ENCODE data around the gene C2orf68.

C2orf68 gene

GRCh38 chr2:85642725-85643124 is 30.9 kb upstream of the C2orf68 start:
- no peaks in the 10 kb centered on the region for H3K79me2 ChIP-seq (ENCODE audit: insufficient read depth, low read length)
- no peak overlapping the region for H3K27ac ChIP-seq (ENCODE audit: low read depth, low read length)
- H3K9ac ChIP-seq (ENCODE audit: low read length) = no peak overlapping the region
- H3K27me3 ChIP-seq (ENCODE audit: low read length) = no peaks in the 10 kb centered on the region
- no peak overlapping the region for H2AFZ ChIP-seq (ENCODE audit: low read depth, low read length, severe bottlenecking)
- H3F3A ChIP-seq (ENCODE audit: insufficient read depth) = no peaks in the 10 kb centered on the region
- H4K20me1 ChIP-seq (ENCODE audit: low read depth, low read length) = 0 out of 2 replicates have a peak, but pooled peaks cover 8% of the 10 kb centered on the region
- H3K9me2 ChIP-seq (replicated peaks; ENCODE audit: insufficient read depth, low read length) = no peaks in the 10 kb centered on the region
- H3K4me2 ChIP-seq (ENCODE audit: low read depth, low read length, poor library complexity, severe bottlenecking) = no peak overlapping the region
- no peak overlapping the region for H3K4me3 ChIP-seq (ENCODE audit: insufficient read depth, low read length, poor library complexity, severe bottlenecking)
- TF ChIP-seq CTCF (IDR thresholded peaks at IDR 0.05; ENCODE audit: insufficient read depth, low read length, poor library complexity, severe bottlenecking) = no peak
- TF ChIP-seq EZH2phosphoT487 (conservative IDR thresholded peaks at IDR 0.05; ENCODE audit: low read length) = no peak
- H3K36me3 ChIP-seq (ENCODE audit: low read length) = peaks cover 47% of the 10 kb centered on the region
- no peaks in the 10 kb centered on the region for H3K9me3 ChIP-seq (ENCODE audit: insufficient read depth, low read length)

DNA sequence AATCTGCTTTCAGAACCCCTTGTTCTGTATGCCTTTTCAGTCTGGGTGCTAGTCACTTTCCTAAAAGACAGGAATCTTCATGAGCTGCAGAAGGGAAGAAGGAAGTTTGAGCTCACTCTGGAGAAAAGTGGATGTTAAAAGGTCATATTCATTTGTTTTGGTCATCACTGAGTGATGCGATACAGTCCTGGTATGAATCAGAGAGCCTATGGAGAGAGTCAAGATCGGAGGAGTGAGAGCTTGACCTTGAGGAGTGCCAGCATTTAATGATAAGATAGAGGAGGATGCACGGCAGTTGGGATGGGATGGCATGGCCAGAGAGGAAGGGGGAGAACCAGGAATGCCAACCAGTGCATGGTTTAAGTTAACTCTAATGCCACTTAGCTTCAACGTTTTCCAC is 23.8 kb upstream of the C2orf68 start:
- Histone ChIP-seq H3K4me3 (ENCODE audit: insufficient read depth, low read length, poor library complexity, severe bottlenecking) (no peak overlapping the region), H4K20me1 (ENCODE audit: low read depth, low read length) (no peaks in the 10 kb centered on the region), H3K4me2 (ENCODE audit: low read depth, low read length, poor library complexity, severe bottlenecking) (no peak overlapping the region), H3K9me2 (replicated peaks; ENCODE audit: insufficient read depth, low read length) (no peaks in the 10 kb centered on the region), H3K79me2 (ENCODE audit: insufficient read depth, low read length) (peaks cover 9% of the 10 kb centered on the region; the same call in 1 of the 2 replicates), H2AFZ (ENCODE audit: low read depth, low read length, severe bottlenecking) (no peak overlapping the region), H3K36me3 (ENCODE audit: low read length) (peaks cover 30% of the 10 kb centered on the region; the same call in 1 of the 2 replicates), H3K27ac (ENCODE audit: low read depth, low read length) (no peak overlapping the region), H3K27me3 (ENCODE audit: low read length) (no peaks in the 10 kb centered on the region), H3K9ac (ENCODE audit: low read length) (no peak overlapping the region), H3K9me3 (ENCODE audit: insufficient read depth, low read length) (no peaks in the 10 kb centered on the region), H3F3A (ENCODE audit: insufficient read depth) (peaks cover 20% of the 10 kb centered on the region; the same call in 1 of the 2 replicates)
- TF ChIP-seq CTCF (IDR thresholded peaks at IDR 0.05; ENCODE audit: insufficient read depth, low read length, poor library complexity, severe bottlenecking) = no peak
- TF ChIP-seq EZH2phosphoT487 (conservative IDR thresholded peaks at IDR 0.05; ENCODE audit: low read length) = no peak

DNA sequence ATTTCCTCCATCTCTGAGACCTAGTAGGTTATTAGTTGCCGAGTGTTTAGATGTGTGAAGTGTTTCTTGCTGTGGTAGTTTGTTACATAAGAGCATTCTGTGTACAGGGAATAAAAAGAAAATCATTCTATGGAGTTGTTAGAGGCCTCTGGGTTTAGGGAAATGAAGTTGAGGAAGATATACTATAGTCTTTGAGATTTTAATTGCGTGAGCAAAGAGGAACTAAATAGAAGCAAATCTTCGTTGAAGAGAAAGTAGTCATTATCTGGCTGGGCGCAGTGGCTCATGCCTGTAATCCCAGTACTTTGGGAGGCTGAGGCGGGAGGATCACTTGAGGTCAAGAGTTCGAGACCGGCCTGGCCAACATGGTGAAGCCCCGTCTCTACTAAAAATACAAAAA is 23.1 kb upstream of the C2orf68 start:
- no peak for TF ChIP-seq EZH2phosphoT487 (conservative IDR thresholded peaks at IDR 0.05; ENCODE audit: low read length)
- no peak for TF ChIP-seq CTCF (IDR thresholded peaks at IDR 0.05; ENCODE audit: insufficient read depth, low read length, poor library complexity, severe bottlenecking)
- H4K20me1 ChIP-seq (ENCODE audit: low read depth, low read length) = no peaks in the 10 kb centered on the region
- H3F3A ChIP-seq (ENCODE audit: insufficient read depth) = peaks cover 20% of the 10 kb centered on the region; the same call in 1 of the 2 replicates

More for the DNA sequence above, 23.1 kb upstream of the C2orf68 start:
- H2AFZ ChIP-seq (ENCODE audit: low read depth, low read length, severe bottlenecking) = no peak overlapping the region
- no peak overlapping the region for H3K27ac ChIP-seq (ENCODE audit: low read depth, low read length)
- no peaks in the 10 kb centered on the region for H3K27me3 ChIP-seq (ENCODE audit: low read length)
- no peak overlapping the region for H3K9ac ChIP-seq (ENCODE audit: low read length)
- H3K4me2 ChIP-seq (ENCODE audit: low read depth, low read length, poor library complexity, severe bottlenecking) = no peak overlapping the region
- no peak overlapping the region for H3K4me3 ChIP-seq (ENCODE audit: insufficient read depth, low read length, poor library complexity, severe bottlenecking)
- peaks cover 9% of the 10 kb centered on the region; the same call in 1 of the 2 replicates for H3K79me2 ChIP-seq (ENCODE audit: insufficient read depth, low read length)
- H3K9me2 ChIP-seq (replicated peaks; ENCODE audit: insufficient read depth, low read length) = no peaks in the 10 kb centered on the region
- H3K9me3 ChIP-seq (ENCODE audit: insufficient read depth, low read length) = no peaks in the 10 kb centered on the region
- H3K36me3 ChIP-seq (ENCODE audit: low read length) = peaks cover 36% of the 10 kb centered on the region; the same call in 1 of the 2 replicates

Measured in SU-DHL-6 (cell line).